GM10266 (cell line): Measurements from ENCODE around the gene CCNH.

Experiments
- DNase-seq: peaks from one replicate; pipeline ENCODE4 v3.0.0; 2012; ENCODE audit errors: extremely low spot score
- TF ChIP-seq, protein P1 (sequence below): IDR thresholded peaks from 2 replicates; pipeline ENCODE4 v1.5.1; 2012; ENCODE audit warnings: mild to moderate bottlenecking, low read depth; ENCODE audit not compliant: control insufficient read depth, insufficient read depth; ENCODE audit errors: missing control alignments

The CCNH gene

DNA sequence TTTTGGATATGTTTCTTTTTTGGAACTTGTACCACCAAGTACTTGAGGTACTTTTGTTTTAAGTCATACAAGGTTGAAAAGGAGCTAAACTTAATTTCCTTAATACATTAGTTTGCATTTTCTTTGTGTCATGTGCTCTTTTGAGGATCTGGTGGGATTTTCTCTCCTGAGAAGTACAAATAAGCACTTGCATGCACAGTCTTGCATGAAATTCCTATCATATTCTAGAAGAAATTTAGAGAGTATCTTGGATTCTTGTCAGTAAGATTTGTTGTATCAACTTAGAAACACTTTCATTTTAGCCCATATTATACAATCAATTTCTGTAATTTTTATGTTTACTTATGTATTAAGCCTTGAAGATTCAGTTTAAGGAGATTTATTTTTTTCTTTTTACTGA is 64.9 kb downstream of the CCNH start:
- DNase-seq, result no peak
- TF ChIP-seq, protein P1, sequence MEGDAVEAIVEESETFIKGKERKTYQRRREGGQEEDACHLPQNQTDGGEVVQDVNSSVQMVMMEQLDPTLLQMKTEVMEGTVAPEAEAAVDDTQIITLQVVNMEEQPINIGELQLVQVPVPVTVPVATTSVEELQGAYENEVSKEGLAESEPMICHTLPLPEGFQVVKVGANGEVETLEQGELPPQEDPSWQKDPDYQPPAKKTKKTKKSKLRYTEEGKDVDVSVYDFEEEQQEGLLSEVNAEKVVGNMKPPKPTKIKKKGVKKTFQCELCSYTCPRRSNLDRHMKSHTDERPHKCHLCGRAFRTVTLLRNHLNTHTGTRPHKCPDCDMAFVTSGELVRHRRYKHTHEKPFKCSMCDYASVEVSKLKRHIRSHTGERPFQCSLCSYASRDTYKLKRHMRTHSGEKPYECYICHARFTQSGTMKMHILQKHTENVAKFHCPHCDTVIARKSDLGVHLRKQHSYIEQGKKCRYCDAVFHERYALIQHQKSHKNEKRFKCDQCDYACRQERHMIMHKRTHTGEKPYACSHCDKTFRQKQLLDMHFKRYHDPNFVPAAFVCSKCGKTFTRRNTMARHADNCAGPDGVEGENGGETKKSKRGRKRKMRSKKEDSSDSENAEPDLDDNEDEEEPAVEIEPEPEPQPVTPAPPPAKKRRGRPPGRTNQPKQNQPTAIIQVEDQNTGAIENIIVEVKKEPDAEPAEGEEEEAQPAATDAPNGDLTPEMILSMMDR, result no peak

DNA sequence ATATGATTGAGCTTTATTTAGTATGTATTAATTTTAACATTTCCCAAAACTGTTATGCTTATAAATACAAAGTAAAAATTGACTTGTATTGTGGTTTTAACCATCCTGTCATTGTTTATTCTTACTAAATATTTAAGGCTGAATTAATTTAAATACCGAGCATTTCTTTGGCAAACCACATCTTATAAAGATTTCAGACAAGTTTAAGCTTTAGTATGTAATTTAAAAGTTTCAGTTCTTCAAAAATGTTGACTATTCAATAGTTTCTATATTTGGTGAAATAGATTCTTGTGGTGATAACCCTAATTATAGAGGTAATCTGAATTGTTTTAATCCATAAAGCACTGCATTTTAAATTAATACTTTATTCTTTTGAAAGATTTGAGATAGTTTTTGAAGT is 65.5 kb downstream of the CCNH start:
- TF ChIP-seq, protein P1, result no peak
- DNase-seq, result no peak
